NB4 (cell line): ENCODE data around the gene KLRK1.

Experiments
- POLR2A ChIP-seq: IDR thresholded peaks from 2 replicates; pipeline ENCODE4 v1.6.1; 2011; ENCODE audit warnings: mild to moderate bottlenecking; ENCODE audit not compliant: insufficient read length; ENCODE audit errors: extremely low read depth
- TF ChIP-seq, protein P1 (sequence below): IDR thresholded peaks from one replicate; pipeline ENCODE4 v1.5.1; 2012; ENCODE audit warnings: low read depth, low read length

DNA sequence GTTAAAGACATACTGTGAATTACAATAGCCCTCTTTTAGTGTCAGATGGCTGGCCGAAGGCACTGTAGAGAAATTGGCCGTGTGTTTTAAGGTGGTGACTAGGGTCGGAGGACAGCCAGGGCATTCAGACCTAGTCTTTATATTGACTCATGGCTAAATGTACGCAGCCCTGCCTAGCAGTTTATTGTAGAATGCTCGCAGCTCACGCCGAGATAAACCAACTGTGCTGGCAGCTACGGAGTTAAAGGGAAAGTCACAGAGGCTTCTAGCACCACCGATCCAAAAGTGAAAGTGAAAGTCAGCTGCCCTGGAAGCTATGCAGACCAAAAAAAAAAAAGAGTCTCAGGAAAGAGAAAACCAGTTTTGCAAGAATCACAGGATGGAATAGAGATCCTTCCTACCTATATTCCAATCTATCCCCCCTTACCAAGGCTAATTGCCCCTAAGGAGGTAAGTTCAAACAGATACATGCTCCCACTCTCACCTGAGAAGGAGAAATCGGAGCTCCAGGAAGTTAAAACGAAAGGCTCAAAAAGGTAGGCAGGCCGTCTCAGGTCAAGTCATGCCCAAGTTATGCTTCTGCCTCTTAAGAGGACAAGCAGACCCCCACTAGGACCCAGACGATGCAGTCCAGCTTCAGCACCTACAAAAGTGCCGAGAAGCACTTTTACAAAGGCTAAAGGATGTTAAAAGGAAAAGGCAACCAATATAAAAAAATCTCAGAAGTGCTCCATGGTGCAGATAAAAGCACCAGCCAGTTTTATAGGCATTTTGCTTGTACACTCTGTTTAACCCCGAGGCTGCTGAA, 24.8 kb downstream of the KLRK1 start:
- no peak for TF ChIP-seq POLR2A
- TF ChIP-seq, protein P1, sequence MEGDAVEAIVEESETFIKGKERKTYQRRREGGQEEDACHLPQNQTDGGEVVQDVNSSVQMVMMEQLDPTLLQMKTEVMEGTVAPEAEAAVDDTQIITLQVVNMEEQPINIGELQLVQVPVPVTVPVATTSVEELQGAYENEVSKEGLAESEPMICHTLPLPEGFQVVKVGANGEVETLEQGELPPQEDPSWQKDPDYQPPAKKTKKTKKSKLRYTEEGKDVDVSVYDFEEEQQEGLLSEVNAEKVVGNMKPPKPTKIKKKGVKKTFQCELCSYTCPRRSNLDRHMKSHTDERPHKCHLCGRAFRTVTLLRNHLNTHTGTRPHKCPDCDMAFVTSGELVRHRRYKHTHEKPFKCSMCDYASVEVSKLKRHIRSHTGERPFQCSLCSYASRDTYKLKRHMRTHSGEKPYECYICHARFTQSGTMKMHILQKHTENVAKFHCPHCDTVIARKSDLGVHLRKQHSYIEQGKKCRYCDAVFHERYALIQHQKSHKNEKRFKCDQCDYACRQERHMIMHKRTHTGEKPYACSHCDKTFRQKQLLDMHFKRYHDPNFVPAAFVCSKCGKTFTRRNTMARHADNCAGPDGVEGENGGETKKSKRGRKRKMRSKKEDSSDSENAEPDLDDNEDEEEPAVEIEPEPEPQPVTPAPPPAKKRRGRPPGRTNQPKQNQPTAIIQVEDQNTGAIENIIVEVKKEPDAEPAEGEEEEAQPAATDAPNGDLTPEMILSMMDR: no peak
